Lower leg skin (tissue), 3 donors: ENCODE data around the gene SPSB3.

Experiments
- CTCF ChIP-seq, 3 donors: fragments of 450-650 bp; IDR thresholded peaks; one replicate each; pipeline ENCODE4 v1.5.1; 2016; ENCODE audit warnings: antibody characterized with exemption in 3 of 3, mild to moderate bottlenecking in 3 of 3, moderate library complexity in 2 of 3
- POLR2A ChIP-seq, 2 donors: fragments of 450-650 bp; IDR thresholded peaks; one replicate each; pipeline ENCODE4 v1.6.1; 2016 to 2017; ENCODE audit warnings: antibody characterized with exemption in 2 of 2, mild to moderate bottlenecking in 1 of 2, moderate library complexity in 1 of 2

- TF ChIP-seq CTCF (IDR thresholded peaks at IDR 0.05), result no peak
- no peak for TF ChIP-seq POLR2A (IDR thresholded peaks at IDR 0.05)
Observed at GRCh38 chr16:1810106-1810505, 27.7 kb upstream of the SPSB3 start.
